CD4-positive, alpha-beta T cell treated with Interleukin-15 for 4 hours (primary cell): Measurements from ENCODE around the gene DLG4.
A peak's percentile ranks its signal among the peaks of the same experiment; 100 is the strongest.

Source experiments
- DNase-seq: peaks from one replicate; pipeline ENCODE4 v3.0.0-alpha.2; 2020; ENCODE audit warnings: low spot score

DLG4 gene

GRCh38 chr17:7219812-7220592 lies at the start of gene DLG4, which contains the start of gene ACADVL:
Gene DLG4, minus strand, starts transcription at chr17:7219836.
Gene ACADVL, plus strand, starts transcription at chr17:7219938. Its CDS starts 47 bp downstream, at chr17:7219985.
- DNase-seq: peak; percentile 83

- no peak for DNase-seq
These were observed 47.1 kb upstream of the DLG4 start for GRCh38 chr17:7266784-7267183.

GRCh38 chr17:7263801-7264078 lies 44.1 kb upstream of the DLG4 start:
- DNase-seq: no peak

GRCh38 chr17:7262935-7263800 lies 43.5 kb upstream of the DLG4 start:
- DNase-seq: no peak

- no peak for DNase-seq
These were observed 42.7 kb upstream of the DLG4 start, which contains the start of gene CLDN7 for GRCh38 chr17:7262192-7262934. Gene CLDN7, minus strand, starts transcription at chr17:7262478. Its CDS starts 435 bp downstream, at chr17:7262043.

- no peak for DNase-seq
These were observed 41.9 kb upstream of the DLG4 start for GRCh38 chr17:7261379-7262191.

- no peak for DNase-seq
These were observed 41.2 kb upstream of the DLG4 start for GRCh38 chr17:7260651-7261378.

GRCh38 chr17:7260151-7260550 lies 40.5 kb upstream of the DLG4 start:
- no peak for DNase-seq

- DNase-seq: no peak
These were observed 39.9 kb upstream of the DLG4 start for GRCh38 chr17:7259555-7259889.

- DNase-seq: no peak
These were observed 39.3 kb upstream of the DLG4 start for GRCh38 chr17:7258731-7259554.

GRCh38 chr17:7256766-7257456 lies 37.3 kb upstream of the DLG4 start:
- no peak for DNase-seq

GRCh38 chr17:7254511-7254910 lies 34.9 kb upstream of the DLG4 start:
- DNase-seq: no peak

GRCh38 chr17:7253082-7253481 lies 33.4 kb upstream of the DLG4 start:
- no peak for DNase-seq

GRCh38 chr17:7252176-7253043 lies 32.8 kb upstream of the DLG4 start, which contains the start of gene ELP5:
Gene ELP5, plus strand, starts transcription at chr17:7252215. Its CDS starts 336 bp downstream, at chr17:7252551.
- DNase-seq: peak; percentile 88

- DNase-seq: peak; percentile 99
These were observed 32.1 kb upstream of the DLG4 start, which contains the start of gene CTDNEP1 for GRCh38 chr17:7251661-7252175. Gene CTDNEP1, minus strand, starts transcription at chr17:7251734. Its CDS starts 438 bp downstream, at chr17:7251296.

- no peak for DNase-seq
These were observed 31.3 kb upstream of the DLG4 start for GRCh38 chr17:7250695-7251627.

GRCh38 chr17:7249830-7250229 lies 30.2 kb upstream of the DLG4 start:
- no peak for DNase-seq
